ENCODE measurements around the gene EXOC3.

DNA sequence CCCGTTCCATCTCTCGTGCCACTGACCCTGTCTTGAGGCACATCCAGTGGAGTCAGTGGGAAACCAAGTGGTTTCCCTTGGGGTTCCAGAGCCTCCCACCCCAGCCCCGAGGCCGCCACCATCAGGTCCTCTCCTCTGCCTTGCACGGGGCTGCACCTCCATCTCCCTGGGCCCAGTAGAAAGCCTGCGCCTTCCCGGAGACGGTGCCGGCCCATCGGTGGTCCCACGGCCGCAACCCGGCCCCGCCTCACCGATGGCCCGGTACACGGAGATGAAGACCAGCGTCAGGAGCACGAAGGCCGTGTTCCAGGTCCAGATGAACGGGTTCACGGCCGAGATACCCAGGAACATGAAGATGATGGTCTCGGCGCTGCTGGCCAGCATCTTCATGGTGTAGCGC lies 40.0 kb downstream of the EXOC3 start:
- TF ChIP-seq, protein P1, sequence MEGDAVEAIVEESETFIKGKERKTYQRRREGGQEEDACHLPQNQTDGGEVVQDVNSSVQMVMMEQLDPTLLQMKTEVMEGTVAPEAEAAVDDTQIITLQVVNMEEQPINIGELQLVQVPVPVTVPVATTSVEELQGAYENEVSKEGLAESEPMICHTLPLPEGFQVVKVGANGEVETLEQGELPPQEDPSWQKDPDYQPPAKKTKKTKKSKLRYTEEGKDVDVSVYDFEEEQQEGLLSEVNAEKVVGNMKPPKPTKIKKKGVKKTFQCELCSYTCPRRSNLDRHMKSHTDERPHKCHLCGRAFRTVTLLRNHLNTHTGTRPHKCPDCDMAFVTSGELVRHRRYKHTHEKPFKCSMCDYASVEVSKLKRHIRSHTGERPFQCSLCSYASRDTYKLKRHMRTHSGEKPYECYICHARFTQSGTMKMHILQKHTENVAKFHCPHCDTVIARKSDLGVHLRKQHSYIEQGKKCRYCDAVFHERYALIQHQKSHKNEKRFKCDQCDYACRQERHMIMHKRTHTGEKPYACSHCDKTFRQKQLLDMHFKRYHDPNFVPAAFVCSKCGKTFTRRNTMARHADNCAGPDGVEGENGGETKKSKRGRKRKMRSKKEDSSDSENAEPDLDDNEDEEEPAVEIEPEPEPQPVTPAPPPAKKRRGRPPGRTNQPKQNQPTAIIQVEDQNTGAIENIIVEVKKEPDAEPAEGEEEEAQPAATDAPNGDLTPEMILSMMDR (conservative IDR thresholded peaks at IDR 0.05; ENCODE audit: low read depth, low read length) = no peak
- TF ChIP-seq CEBPB (IDR thresholded peaks at IDR 0.05; ENCODE audit: low read depth, low read length) (no peak), MXI1 (IDR thresholded peaks at IDR 0.05; ENCODE audit: borderline replicate concordance, low read depth, low read length) (no peak), USF2 (IDR thresholded peaks at IDR 0.05; ENCODE audit: low read depth, low read length) (no peak)
- TF ChIP-seq, protein P2, sequence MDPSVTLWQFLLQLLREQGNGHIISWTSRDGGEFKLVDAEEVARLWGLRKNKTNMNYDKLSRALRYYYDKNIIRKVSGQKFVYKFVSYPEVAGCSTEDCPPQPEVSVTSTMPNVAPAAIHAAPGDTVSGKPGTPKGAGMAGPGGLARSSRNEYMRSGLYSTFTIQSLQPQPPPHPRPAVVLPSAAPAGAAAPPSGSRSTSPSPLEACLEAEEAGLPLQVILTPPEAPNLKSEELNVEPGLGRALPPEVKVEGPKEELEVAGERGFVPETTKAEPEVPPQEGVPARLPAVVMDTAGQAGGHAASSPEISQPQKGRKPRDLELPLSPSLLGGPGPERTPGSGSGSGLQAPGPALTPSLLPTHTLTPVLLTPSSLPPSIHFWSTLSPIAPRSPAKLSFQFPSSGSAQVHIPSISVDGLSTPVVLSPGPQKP (IDR thresholded peaks at IDR 0.05; ENCODE audit: borderline replicate concordance, low read depth, low read length) = no peak
